Measurements from ENCODE around the gene CLEC4A.
"Not testable (repeated sequence)": the region's sequence is repeated elsewhere in the genome, so short reads cannot be mapped to it uniquely, and the experiment has no call there.

The CLEC4A gene

DNA sequence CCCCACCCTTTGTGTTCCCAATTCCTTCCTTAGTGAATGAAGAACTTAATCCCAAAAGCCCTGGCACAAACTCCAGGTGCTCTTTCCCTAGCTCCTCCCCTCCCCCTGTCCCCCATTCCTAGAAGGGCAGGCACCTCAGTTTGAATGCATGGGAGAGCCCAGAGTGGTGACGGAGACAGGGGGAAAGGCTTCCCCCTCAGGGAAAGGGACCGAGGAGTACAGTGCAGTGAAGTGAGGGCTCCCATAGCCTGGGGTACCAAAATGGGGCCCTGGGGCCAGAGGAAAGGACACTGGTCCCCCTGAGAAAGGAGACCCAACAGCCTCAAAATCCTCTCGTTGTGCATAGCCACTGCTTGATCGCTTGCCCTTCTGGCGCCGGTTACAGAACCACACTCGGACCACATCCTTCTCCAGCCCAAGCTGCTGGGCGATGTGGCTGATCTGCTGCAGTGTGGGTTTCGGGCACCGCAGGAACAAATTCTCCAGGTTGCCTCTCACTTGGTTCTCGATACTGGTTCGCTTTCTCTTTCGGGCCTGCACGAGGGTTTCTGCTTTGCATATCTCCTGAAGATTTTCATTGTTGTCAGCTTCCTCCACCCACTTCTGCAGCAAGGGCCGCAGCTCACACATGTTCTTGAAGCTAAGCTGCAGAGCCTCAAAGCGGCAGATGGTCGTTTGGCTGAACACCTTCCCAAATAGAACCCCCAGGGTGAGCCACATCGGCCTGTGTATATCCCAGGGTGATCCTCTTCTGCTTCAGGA, 10.4 kb downstream of the CLEC4A start:
- DNase-seq (ENCODE audit: low spot score), result not testable (repeated sequence)

DNA sequence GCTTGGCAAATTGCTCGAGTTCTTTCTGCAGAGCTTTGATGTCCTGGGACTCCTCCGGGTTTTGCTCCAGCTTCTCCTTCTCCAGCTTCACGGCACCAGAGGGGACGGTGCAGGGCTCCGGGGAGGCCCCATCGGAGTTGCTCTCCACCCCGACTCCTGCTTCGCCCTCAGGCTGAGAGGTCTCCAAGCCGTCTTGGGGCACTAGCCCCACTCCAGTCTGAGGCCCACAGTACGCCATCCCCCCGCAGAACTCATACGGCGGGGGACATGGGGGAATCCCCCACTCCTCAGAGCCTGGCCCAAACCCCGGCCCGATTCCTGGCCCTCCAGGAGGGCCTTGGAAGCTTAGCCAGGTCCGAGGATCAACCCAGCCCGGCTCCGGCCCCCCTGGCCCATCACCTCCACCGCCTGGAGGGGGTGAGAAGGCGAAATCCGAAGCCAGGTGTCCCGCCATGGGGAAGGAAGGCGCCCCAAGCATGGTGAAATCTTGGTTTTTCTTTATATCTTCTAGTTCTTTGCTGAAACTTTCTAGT, 11.0 kb downstream of the CLEC4A start:
- not testable (repeated sequence) for DNase-seq (ENCODE audit: low spot score)

DNA sequence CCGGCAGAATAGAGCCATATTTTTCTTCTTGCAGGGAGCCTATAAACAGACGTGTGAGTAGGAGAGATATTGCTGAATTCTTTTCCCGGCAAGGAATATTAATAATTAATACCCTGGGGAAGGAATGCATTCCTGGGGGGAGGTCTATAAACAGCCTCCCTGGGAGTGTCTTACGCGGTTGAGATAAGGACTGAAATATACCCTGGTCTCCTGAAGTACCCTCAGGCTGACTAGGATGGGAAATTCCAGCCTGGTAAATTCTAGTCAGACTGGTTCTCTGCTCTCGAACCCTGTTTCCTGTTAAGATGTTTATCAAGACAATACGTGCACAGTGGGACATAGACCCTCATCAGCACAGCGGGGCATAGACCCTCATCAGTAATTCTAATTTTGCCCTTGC, 18.2 kb downstream of the CLEC4A start:
- DNase-seq (ENCODE audit: low spot score), result not testable (repeated sequence)

DNA sequence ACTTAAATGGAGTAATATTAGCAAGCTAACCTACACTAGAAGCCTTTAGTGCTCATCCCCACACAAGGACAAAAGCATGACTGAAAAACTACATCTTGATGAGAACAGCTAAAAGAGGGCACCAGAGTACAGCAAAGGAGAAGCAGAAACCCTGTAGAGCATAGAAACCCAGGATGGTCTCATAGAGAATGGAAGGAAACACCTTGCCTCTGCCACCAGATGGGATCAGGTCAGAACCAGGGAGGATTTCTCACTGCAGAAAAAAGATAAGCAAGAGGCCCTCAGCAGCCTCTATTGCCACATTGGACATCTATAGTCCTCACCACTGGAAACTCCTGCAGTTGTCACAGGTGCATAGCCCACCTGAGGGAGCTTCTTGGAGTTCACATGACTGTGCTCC, 19.8 kb downstream of the CLEC4A start:
- DNase-seq (ENCODE audit: low spot score), result no peak

DNA sequence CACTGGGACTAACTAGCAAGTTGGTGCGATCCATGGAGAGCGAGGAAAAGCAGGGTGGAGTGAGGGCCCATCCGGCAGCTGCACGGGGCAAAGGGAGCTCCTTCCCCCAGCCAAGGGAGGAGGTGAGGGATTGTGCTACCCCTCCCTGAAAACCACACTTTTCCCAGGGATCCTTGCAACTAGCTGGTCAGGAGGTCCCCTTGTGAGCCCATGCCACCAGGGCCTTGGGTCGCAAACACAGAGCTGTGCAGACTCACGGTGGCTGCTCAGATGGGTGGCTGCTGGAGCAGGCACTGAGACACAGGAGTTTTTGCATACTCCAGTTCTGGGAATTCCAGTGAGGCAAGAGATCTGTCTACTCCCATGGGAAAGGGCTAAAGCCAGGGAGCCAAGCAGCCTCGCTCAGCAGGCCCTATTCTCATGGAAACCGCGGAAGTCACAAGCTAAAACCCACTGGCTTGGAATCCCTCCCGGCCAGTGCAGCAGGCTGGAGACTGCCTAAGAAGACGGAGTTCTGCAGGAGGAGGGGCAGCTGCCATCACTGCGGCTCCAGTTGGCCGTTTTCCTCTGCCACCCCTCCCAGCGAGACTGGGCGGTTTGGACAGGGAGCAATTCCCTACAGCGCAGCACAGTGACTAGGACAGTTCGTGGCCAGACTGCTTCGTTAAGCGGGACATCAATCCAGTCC, 22.5 kb downstream of the CLEC4A start:
- no peak for DNase-seq (ENCODE audit: low spot score)

DNA sequence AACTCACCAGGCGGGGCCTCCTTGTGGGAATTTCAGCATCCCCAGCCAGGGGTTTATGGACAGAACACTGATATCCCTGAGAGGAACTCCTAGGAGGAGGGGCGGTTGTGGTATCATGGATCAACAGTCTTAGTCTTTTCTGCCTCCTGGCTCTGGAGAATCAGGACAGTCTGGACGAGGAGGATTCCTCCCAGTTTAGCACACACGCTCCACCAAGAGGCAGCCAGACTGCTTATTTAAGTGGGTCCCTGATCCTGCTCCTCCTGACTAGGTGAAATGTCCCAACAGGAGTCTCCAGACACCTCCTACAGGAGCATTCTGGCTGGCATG, 23.0 kb downstream of the CLEC4A start:
- DNase-seq (ENCODE audit: low spot score), result no peak

DNA sequence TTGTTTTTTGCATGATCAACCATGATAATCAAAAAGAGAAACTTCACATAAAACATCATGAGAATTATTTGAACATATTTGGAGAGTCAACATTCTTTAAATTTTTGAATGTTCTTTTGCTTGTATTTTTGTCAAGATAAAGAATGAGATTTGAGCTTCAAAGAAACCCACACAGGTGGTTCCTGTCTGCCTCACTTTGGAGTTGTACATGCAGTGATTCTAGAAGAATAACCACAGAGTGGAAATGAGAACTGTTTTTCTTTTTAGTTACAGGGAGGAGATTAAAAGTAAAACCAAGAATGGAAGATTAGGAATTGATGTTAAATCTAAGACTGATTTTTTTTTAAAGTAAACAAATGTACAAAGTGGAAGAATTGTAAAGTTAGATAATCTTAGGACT, 31.1 kb downstream of the CLEC4A start:
- no peak for DNase-seq (ENCODE audit: low spot score)

DNA sequence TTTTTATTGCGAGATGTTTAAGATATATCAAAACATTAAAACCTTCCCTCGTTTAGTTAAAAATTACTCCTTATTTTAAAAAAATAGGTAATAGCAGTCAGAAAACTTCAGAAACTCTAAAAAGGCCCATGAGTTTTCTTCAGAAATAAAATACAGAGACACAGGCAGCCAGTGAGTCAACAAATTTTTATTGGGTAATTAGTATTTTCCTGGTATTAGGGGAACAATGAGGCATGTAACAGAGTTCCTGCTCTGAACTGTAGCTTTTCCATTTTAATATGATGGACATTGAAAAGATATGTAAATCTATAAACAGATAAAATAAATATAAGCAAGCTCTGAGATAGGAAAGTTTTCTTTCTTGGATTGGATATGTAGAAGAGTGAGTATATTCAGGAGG, 33.0 kb downstream of the CLEC4A start:
- no peak for DNase-seq (ENCODE audit: low spot score)

DNA sequence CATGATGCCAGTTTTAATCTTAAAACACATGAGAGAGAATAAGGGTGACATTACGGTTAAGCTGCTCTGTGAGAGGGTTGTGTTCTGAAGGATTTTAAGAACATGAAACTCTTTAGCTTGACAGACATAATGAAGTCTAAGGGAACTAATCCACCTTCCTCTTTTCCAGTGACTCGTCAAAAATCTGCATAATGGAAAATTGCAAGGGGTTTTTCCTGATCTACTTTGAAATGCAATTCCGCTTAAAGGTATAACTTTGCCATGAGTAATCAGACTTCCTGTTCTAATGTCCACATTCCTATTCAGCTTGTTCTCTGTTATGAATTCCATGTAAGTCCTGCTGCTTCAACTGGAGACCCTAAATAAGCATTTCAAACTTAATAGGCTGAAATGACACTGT, 33.4 kb downstream of the CLEC4A start, which contains the start of gene ZNF705A:
ZNF705A (plus strand) TSS at position 171 of the 400 bp plus-strand sequence. CDS start 15,611 bp downstream, outside the sequence.
- no peak for DNase-seq (ENCODE audit: low spot score)

DNA sequence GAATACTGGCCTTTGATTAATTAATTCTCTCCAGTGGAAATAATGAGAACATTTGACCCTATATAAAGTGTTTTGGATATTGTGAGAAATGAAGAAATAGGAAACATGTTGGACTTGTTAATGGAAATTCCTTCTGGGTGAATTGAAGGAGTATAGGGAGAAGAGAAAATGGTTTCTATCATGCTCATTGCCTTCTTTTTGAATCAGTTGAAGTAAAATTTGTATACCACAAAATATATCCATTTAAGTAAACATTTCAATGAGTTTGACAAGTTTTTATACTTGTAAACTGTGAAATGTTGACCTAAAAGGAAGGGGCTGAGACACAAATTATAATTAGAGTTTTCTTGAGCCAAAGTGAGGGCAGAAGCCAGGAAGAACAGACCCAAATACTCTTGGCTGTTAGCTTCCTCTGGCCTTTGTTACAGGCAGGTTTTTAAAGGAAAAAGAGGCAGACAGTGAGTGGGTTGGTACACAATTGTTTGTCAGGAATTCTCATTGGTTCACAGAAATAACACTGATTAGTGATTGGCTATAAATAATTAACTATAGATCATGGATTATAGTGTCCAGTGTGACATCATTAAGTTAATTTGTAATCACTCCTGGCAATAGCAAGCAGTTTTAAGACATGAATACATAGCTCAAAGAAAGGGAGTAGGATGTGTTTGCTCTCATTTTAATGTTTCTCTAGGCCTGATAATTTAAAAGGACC, 34.2 kb downstream of the CLEC4A start:
- DNase-seq (ENCODE audit: low spot score), result no peak

DNA sequence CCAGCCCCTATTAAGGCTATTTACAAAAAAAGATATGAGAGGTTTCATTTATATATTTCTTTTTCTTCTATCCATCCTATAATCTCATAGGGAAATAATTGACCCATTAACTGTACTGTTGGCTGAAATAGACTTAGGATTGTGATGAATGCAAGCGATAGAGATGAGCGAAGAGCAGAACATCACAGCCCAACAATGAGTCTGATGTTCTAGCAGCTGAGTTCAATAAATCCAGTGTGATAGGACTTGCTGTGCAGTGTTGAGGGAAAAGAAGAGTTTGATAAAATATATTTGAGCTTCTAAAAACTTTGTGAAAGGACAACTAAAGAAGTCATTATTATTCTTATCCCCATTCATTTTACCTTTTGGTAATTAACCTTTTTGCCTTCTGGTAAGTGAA, 49.5 kb downstream of the CLEC4A start:
- DNase-seq (ENCODE audit: low spot score), result not testable (repeated sequence)

DNA sequence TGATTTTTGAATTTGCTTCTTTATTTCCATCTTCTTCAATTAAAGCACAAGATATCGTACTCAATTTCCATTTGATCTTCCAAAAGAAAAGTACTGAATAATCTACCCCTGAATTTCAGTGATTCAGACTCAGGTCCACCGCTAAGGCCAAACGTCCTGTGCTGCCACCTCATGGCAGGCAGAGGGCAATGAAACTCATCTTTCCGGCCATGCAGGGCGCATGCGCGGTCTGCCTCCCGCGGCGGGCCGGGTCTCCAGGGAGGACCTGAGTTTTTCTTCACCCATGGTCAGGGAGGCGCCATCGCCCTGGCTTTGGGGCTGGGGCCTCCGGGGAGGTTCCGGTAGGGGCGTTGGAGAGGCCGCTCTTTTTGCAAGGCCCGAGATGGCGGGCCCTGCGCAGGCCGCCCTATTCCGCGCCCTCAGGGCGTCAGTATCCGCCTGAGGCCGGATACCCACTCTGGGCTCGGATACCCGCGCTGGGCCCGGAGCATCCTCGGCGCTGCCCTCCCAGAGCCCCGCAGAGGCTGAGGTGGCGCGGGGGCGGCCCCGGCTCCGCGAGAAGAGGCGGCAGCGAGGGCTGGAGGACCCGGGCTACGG, 56.7 kb downstream of the CLEC4A start:
- peak; percentile 78 for DNase-seq (ENCODE audit: low spot score)

DNA sequence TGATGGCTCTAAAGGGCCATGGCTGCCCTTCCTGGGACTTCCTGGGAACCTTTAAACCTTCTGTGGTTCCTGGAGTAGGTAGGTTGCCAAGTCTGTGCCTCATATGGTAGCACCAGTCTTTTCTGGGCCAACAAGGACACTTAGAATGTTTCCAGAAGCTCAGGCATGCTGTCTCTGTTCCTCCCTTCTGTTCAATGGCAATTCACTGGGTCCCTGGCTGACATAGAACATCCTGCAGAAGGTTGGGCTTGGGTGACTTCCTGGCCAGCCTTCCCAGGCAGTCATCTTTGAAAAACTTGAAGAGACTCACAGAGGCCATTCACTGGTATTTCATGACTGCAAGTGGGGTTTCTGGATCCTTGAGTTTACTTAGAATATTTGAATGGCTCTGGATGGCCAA, 57.9 kb downstream of the CLEC4A start:
- not testable (repeated sequence) for DNase-seq (ENCODE audit: low spot score)

DNA sequence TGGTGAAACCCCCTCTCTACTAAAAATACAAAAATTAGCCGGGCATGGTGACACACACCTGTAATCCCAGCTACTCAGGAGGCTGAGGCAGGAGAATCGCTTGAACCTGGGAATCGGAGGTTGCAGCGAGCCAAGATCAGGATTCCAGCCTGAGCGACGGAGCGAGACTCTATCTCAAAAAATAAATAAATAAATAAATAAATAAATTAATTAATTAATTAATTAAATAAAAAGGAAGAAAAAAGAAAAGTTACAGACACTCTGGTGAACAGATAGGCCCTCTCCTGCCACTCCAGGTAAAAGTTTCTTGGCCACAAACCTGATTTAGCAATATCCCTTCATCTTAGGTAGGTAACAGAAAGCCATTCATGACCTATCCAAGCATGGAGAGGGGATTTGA, 59.5 kb downstream of the CLEC4A start:
- not testable (repeated sequence) for DNase-seq (ENCODE audit: low spot score)

DNA sequence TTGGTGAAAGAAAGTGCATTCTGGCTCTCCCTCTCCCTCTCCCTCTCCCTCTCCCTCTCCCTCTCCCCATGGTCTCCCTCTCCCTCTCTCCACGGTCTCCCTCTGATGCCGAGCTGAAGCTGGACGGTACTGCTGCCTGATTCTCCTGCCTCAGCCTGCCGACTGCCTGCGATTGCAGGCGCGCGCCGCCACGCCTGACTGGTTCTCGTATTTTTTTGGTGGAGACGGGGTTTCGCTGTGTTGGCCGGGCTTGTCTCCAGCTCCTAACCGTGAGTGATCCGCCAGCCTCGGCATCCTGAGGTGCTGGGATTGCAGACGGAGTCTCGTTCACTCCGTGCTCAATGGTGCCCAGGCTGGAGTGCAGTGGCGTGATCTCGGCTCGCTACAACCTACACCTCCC, 59.9 kb downstream of the CLEC4A start:
- not testable (repeated sequence) for DNase-seq (ENCODE audit: low spot score)

DNA sequence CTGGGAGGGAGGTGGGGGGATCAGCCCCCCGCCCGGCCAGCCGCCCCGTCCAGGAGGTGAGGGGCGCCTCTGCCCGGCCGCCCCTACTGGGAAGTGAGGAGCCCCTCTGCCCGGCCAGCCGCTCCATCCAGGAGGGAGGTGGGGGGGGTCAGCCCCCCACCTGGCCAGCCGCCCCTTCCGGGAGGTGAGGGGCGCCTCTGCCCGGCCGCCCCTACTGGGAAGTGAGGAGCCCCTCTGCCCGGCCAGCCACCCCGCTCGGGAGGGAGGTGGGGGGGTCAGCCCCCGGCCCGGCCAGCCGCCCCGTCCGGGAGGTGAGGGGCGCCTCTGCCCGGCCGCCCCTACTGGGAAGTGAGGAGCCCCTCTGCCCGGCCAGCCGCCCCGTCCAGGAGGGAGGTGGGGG, 60.8 kb downstream of the CLEC4A start:
- DNase-seq (ENCODE audit: low spot score), result not testable (repeated sequence)

DNA sequence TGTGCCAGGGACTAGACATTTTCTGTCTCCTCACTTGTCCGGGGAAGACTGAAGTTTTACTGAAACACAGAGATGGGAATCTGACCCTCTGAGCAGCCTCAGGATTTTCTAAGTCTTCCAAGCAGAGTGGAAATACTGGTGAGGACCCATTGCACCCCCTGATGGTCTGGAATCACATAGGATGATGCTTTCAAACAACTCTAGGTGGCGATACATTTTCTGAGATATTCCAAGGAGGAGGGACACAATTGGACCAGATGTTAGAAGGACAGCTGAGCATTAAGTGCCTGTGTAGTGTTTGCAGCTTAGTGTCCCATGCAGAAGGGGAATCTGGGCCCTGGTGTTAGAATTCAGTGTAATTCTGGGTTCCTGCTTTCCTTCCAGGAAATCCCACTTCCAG, 64.7 kb downstream of the CLEC4A start:
- DNase-seq (ENCODE audit: low spot score), result not testable (repeated sequence)
